Thyroid gland (tissue), 4 donors: ENCODE results near the gene SRBD1.

ENCODE experiments used
- CTCF ChIP-seq, 6 experiments: fragments of 200-600 bp in 3 of 6; fragments of 450-650 bp in 3 of 6; sonication (generic) in 3 of 6; IDR thresholded peaks; one replicate each; pipeline ENCODE4 v1.5.1; 2016 to 2019; ENCODE audit warnings: antibody characterized with exemption in 6 of 6, mild to moderate bottlenecking in 2 of 6, inconsistent platforms in 1 of 6, moderate library complexity in 1 of 6
- POLR2A ChIP-seq, 2 donors: fragments of 450-650 bp; IDR thresholded peaks; one replicate each; pipeline ENCODE4 v1.6.1; 2017; ENCODE audit warnings: antibody characterized with exemption in 2 of 2, mild to moderate bottlenecking in 2 of 2, moderate library complexity in 1 of 2

GRCh38 chr2:45445037-45445436 is 166.0 kb downstream of the SRBD1 start:
- TF ChIP-seq CTCF (IDR thresholded peaks at IDR 0.05) (no peak), POLR2A (IDR thresholded peaks at IDR 0.05) (no peak)
